Activated naive CD4-positive, alpha-beta T cell treated with Interleukin-2 at 50 U/mL for 16 hours (primary cell): Measurements from ENCODE around the gene RNF13.
"Not testable (repeated sequence)": the region's sequence is repeated elsewhere in the genome, so short reads cannot be mapped to it uniquely, and the experiment has no call there.

Experiments
- DNase-seq: peaks from one replicate; pipeline ENCODE4 v3.0.0-alpha.2; 2020

RNF13 gene

DNA sequence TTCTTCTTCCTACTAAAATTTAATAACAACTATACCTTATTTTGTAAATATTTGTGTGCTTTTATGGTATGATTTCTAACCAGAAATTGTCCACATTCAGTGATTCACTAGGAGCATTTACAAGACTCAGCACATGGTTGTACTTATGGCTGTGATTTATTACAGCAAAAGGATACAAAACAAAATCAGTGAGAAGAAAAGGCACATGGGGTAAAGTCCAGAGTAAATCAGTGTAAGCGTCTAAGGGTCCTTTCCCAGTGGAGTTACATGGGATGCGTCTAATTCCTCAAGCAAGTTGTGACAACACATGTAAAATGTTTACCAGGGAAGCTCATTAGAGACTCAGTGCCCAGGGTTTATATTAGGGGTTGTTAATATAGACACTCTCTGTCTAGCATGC, 31.1 kb downstream of the RNF13 start:
- no peak for DNase-seq

DNA sequence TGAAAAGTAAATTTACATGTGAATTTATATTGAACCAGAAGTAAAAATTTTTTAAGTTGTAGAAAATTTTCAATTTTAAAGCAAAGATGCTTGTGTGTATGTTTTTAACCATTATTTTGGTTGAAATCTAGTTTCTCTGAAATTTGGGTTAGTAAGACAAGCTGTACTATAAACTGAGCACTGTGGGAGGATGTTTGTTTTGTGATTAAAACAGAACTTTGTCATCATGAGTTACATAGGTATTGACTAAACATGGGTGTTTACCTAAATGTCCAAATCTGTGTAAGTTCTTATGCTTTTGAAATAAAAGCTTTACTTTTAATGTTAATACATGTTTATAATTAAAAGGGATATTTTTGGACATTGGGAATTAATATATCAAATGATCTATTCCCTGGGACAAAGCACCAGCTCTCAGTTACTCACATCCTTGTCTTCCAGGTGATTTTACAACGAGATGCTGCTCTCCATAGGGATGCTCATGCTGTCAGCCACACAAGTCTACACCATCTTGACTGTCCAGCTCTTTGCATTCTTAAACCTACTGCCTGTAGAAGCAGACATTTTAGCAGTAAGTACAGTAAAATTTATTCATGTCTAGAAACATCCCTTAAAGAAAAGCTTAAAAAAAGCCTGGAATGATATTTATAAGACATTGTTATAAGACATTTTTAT, 32.7 kb downstream of the RNF13 start:
- DNase-seq, result no peak

DNA sequence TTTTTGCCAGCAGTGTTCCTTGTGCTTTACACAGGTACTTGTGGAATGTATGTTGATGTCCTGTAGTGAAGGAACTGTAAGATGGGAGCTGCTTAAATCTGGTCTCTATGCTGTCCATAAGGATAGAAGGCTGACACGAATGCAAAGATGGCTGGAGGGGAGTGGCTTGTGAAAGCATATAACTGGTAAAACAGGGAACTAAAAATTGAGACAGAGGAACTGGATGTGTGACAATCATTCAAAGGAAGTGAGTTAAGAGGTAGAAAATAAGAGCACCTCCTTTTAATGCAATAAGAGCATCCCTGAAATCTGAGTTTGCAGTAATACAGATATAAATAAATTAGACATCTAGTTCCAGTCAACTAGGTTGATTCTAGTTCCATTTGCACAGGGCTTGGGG, 35.2 kb downstream of the RNF13 start:
- no peak for DNase-seq

DNA sequence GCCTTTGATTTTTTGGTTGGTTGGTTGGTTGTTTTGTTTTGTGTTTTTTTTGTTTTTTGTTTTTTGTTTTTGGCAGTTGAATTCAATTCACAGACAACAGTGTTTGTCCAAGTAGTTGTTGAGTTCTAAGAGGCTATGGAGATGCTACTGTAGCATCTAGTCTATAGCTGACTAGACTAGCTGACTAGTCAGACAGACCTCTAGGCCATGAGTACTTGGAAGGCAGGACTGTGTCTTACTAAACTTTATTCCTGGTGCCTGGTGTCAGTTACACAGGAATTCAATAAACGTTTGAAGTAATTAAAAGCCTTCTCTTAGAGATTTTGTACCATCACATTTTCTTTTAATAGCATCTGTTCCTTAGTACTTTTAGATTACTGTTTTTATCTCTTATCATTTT, 35.7 kb downstream of the RNF13 start:
- DNase-seq, result no peak

DNA sequence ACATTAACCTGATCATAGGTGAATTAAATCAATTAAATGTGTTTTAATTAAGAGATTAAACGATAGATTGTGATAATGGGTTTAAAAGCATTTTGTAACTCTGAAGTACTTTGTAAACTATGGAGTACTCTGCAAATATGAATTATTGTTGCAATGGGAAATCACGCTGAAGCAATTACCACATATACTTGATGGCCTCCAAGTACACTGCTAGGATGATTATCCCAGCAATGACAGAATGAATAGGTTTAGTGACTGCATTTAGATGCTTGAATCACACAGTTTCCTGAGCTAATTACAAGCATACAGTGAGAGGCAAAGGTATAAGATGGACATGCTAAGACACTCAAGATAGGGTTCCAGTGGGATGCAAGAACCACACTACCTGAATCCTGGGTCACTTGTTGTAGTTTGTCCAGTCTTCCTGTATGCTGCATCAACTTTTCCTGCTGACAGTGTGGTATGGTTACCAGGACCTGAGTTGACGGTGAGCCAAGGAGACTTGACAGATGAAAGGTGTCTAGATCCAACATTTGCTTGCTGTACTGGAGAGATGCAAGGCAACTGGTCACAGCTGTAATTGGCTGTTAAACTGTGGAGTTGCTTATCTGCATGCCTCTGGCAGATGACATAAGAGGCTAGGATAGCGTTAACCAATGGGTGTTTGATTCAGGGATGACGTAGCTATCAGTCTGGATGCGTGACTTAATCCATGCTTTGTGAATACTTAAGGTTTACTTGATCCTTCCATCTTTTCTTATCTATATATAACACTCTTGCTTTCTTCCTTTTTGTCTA, 38.0 kb downstream of the RNF13 start:
- DNase-seq, result no peak

DNA sequence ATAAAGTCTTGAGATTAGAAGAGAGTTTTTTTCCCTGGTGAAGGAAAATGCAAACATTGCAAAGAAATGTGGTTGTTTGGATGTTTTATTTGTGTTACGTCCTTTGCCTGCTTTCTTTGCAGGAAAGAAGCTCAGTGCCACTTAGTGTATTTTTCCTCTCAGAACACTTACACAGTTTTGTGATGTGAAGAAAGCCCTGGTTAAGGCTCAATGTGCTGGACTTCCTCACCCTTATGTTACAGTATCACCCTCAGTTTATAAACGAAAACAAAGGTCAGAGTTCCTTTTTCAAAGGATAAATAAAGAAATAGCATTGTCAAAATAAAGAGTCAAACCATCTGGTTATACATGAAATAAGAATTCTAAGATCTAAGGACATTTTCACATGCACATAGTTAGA, 45.9 kb downstream of the RNF13 start:
- DNase-seq, result no peak

DNA sequence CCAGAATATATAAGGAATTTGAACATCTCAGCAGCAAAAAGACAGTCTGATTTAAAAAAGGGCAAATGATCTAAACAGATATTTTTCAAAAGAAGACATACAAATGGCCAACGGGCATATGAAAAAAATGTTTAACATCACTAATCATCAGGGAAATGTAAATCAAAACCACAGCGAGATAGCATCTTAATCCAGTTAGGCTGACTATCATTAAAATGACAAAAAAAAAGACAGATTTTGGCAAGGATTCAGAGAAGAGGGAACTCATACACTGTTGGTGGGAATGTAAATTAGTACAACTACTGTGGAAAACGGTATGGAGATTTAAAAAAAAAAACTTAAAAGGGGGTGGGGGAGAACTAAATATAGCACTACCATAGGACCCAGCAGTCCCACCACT, 47.9 kb downstream of the RNF13 start:
- DNase-seq, result no peak

DNA sequence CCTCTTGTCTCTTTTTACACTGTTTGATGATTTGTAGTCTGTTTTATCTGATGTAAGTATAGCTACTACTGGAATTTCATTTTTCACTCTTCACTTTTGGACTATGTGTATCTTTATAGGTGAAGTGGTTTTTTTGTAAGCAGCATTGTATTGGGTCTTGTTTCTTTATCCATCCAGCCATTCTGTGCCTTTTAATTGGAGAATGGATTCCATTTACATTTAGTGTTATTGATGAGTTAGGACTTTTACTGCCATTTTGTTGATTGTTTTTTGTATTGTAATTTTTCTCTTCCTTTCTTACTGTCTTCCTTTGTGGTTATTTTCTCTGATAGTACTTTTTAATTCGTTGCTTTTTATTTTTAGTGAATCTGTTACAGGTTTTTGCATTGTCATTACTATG, 54.5 kb downstream of the RNF13 start:
- DNase-seq, result no peak

DNA sequence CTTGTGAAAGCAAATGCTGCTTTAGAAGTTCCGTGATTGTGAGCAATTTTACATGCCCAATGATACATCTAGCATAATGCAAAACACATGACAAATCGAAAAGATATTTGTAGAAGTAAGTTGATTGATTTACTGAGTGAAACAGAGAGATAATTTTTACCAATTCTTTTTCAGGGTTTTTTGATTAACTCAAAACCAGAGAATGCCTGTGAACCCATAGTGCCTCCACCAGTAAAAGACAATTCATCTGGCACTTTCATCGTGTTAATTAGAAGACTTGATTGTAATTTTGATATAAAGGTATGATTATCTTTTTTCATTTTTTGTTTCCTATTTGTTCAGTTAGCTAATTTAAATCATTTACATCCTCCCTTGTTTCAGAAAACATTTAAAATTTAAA, 58.8 kb downstream of the RNF13 start:
- DNase-seq, result no peak

DNA sequence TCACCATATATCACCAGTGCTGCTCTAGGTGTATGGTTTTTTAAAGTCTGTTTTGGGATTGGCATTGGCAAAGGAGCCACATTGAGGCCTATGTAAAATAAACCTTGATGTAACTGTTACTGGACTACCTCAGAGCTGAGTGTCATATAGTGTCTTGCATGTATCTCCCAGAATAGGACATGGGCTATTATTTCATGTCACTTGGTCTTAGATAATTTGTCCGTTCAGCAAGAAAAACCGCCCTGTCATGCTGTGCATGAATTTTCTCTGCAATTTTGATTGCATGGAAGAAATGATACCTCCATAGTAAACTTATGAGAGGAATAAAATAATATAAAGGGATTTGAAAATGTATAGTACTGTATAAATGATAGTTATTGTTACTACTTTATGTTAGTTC, 59.6 kb downstream of the RNF13 start:
- no peak for DNase-seq

DNA sequence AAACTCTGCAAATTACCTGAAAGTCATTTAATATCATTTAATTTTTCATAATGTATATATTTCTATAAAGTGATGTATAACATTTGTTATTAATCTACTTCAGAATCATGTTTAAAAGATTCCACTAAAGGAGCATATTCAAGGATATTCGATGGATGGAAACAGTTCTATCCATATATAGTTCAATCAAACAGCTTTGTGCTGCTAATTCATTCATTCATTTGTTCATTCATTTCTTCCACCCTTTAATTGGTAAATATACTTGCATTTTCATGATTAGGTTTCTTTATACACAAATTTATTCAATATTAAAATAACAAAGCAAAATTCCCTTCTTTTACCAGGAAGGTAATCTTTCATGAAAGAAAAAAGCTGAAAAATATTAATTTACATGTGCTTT, 64.7 kb downstream of the RNF13 start:
- no peak for DNase-seq

DNA sequence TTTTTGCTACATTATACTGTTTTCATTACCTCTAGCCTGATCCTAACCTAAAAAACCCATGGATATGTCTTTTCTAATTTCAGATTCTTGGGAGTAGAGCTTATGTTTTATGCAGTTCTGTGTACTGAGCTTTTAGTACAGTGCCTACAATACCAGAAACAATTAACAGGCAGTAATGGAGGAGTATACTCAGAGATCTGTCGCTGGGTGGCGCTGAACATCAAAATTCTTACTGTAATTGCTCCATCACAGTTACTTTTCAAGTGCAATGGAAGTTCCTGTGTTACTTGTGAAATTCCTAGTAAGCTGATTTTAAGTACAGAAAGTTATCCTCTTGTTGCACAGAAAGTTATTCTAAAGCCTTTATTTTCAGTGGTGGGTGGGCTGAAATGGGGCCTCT, 66.9 kb downstream of the RNF13 start:
- peak; percentile 7 for DNase-seq

DNA sequence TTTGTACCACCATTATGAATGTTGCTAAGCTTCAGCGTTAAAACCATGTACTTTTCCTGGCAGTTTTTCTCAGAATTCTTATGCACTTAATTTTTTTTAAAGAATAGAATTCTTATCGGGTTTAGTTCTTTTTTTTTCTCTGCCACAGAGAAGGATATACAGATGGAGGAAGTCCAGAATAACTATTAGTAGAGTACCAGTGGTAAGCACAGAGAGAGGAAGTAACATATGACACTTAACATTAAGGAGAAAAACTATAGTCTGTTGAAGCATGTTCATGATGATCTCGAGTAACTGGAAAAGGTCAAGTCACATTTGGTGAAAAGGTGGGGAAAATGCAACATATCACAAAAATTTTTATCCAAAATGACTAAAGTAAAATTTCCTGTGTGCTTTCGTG, 68.9 kb downstream of the RNF13 start:
- DNase-seq, result no peak

DNA sequence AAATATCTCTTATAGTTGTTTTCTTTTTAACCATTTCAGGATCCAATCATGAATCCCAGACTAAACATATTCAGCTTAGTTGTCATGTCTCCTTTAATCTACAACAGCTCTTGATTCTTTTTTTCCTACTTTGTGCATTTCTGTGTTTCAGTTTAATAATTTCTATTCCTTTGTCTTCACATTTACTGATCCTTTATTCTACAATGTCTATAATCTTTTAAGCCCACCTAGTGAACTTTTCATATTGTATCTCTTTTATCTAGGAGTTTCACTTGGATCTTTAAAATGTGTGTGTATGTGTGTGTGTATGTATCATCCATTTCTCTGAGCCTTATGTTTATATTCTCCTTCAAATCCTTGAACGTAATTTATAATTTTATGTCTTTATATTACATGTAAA, 70.1 kb downstream of the RNF13 start:
- DNase-seq, result no peak

DNA sequence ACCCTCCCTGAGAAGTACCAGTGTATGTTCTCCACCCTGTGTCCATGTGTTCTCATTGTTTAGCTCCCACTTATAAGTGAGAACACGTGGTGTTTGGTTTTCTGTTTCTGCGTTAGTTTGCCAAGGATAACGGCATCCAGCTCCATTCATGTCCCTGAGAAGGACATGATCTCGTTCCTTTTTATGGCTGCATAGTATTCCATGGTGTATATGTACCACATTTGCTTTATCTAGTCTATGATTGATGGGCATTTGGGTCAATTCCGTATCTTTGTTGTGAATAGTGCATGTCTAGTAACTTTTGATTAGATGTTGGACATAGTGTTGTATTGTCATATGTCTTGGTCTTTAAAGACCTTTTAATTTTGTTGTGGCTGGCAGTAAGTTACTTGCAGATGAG, 70.8 kb downstream of the RNF13 start:
- not testable (repeated sequence) for DNase-seq

DNA sequence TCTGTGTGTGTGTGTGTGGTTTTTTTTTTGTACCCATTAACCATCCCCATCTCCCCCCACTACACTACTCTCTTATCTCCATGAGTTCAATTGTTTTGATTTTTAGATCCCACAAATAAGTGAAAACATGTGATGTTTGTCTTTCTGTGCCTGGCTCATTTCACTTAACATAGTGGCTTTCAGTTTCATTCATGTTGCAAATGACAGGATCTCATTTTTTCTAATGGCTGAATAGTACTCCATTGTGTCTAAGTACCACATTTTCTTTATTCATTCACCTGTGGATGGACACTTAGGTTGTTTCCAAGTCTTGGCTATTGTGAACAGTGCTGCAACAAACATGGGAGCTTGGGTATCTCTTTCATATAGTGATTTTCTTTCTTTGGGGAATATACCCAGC, 71.8 kb downstream of the RNF13 start:
- not testable (repeated sequence) for DNase-seq

DNA sequence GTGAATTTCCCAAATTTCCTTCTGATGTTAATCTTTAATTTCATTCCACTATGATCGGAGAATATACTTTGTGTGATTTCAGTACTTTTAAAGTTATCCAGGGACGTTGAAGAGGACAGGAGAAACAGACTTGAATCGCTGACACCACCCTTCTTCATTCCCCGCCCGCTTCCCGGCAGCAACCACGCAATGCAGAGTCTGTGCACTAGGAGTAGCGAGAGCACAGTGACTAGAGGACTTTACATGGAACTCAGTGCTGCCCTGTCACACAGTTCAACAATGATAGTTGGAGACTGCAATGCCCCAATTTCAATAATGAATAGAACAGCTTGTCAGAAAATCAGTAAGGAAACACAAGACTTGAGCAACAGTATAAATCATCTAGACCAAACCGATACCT, 73.9 kb downstream of the RNF13 start:
- DNase-seq, result no peak

DNA sequence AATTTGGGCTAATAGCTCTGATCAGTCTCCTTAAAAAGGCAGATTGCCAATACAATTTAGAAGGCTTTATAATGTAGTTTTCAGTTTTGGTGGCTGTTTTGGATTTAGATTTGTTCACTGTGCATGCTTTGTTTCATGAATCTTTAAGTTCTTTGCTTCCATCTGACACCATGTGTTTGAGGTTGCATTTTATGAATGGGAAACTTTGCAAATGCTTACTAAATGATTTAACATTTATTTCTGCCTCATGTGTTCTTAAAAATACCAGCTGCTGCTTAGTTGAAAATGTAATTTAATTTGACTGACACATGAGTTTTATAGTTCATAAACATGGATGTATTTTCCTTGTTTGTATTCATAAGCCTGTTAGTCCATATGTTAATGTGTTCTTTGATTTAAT, 78.6 kb downstream of the RNF13 start:
- no peak for DNase-seq

DNA sequence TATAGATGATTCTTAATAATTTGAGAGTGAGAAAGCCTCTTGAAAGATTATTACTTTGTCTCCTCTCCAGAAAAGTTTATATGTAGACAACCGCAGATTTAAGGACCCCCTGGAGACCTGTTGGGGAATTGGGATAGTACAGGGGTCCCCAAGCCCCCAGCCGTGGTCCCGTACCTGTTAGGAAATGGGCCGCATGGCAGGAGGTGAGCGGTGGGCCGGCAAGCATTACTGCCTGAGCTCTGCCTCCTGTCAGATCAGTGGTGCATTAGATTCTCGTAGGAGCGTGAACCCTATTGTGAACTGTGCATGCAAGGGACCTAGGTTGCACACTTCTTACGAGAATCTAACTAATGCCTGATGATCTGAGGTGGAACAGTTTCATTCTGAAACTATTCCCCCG, 79.4 kb downstream of the RNF13 start:
- DNase-seq, result no peak

DNA sequence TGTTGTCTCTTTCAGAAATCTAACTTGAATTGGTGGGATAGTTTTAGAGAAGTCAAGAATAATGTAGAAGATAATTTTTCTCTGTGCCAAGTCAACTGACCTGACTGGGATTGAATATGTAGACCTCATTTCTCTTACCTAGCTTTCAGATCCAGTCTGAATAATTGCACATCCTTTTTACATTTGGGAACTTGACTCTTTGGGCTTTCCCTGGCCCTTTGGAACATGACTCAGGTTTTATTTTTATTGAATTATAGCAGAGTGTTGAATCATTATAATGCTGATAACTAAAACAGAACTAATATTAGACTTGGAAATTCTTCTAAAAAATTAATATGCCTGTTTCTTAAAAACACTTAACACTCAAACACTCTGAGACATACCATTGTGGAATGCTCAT, 81.2 kb downstream of the RNF13 start:
- no peak for DNase-seq

DNA sequence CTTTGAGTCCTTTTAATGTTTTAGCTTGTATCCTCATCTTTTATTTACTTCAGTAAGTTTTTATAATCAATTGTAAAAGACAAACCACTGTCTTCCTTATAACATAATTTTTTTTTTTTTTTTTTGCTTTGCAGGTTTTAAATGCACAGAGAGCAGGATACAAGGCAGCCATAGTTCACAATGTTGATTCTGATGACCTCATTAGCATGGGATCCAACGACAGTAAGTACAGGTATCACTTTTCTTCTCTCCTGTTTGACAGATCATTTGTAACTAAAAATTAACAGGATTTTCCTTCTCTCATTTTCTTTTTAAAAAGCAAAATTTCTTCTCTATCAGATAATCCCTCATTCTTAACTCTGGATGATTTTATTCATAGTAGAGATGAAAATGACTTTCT, 82.3 kb downstream of the RNF13 start:
- DNase-seq, result no peak

DNA sequence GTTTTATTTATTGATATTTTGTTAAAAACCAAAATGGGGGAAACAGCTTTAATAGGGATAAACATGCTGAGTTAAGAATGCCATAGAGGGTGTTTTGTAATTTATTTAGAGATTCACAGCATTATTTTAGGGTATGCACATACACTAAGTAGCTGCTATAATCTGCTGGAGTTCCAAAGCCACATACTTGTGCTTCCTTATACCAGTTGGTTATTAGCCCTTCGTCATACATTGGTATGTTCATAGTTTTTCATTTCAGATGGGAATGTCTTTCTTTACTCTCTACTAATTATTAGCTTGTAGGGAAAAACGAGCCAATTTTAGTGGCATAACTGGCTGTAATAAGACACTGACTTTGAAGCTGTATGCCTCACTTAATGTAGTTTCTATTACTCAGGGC, 82.8 kb downstream of the RNF13 start:
- DNase-seq, result no peak

DNA sequence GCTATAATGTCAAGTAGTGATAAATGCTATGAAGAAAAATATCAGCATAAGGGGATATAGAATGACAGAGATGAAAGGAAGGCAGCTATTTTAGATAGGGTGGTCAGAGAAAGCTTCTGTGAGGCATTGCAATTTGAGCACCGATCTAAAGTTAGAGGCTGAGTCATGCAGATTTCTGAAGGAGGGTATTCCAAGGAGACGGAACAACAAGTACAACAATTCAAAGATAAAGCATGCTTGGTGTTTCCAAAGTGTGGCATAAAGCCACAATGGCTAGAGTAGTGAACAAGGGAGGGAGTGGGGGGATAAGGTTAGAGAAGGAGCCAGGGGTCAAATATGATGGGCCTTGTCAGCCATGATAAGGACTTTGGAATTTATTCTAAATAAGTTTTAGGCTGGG, 85.8 kb downstream of the RNF13 start:
- DNase-seq, result no peak

DNA sequence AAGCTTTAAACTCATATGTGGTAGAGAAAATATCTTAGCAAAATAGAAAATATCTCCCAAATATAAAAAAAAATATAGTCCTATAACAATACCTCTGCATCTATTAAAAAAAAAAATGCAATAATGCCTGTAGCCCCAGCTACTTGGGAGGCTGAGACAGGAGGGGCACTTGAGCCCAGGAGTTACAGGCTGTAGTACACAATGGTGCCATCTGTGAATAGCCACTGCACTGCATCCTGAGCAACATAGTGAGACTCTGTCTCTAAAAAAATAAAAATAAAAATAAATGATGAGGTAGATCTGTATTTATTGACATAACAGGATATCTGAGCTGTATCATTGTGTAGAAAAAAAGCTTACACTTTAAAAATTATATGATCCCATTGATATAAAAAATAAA, 87.3 kb downstream of the RNF13 start:
- DNase-seq, result no peak

DNA sequence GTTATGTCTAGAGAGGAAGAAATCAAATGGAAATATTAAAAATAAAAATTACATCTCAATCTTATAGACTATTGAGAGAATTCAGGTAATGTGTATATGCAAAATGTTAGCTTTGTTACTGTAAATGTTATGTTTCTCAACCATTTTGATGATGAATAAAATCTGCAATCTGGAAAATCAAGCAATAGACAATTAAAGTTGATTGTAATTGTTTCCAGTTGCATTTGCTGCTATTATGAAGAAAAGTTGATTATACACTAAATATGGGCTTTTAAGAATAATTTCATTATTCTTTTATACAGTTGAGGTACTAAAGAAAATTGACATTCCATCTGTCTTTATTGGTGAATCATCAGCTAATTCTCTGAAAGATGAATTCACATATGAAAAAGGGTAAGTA, 88.8 kb downstream of the RNF13 start:
- no peak for DNase-seq
